Hepatocyte (in vitro differentiated cells): ENCODE measurements around the gene VPS52. TPM values are rescaled to one million over a fixed set of nuclear protein-coding genes. Genes with fewer than 3 reads are reported as not detected.
"Not testable (repeated sequence)": the region's sequence is repeated elsewhere in the genome, so short reads cannot be mapped to it uniquely, and the experiment has no call there.

Source experiments
- DNase-seq: peaks from one replicate; pipeline ENCODE4 v3.0.0-alpha.2; 2016; ENCODE audit warnings: low spot score
- H2AFZ ChIP-seq: fragments of 200-600 bp; sonication (generic); 2 replicates; pipeline ENCODE4 v1.6.0; 2016; ENCODE audit warnings: antibody characterized with exemption, mild to moderate bottlenecking
- H3K27ac ChIP-seq: fragments of 200-600 bp; sonication (generic); 2 replicates; pipeline ENCODE4 v1.5.1; 2016; ENCODE audit warnings: mild to moderate bottlenecking
- H3K27me3 ChIP-seq: fragments of 200-600 bp; sonication (generic); 2 replicates; pipeline ENCODE4 v1.6.1; 2016
- H3K36me3 ChIP-seq: fragments of 200-600 bp; sonication (generic); replicated peaks from 2 replicates; pipeline ENCODE4 v1.5.1; 2016; ENCODE audit warnings: low read depth; ENCODE audit not compliant: insufficient read depth
- H3K4me1 ChIP-seq: fragments of 200-600 bp; sonication (generic); 2 replicates; pipeline ENCODE4 v1.5.1; 2016; ENCODE audit warnings: mild to moderate bottlenecking, moderate library complexity; ENCODE audit not compliant: insufficient read depth
- H3K4me2 ChIP-seq: fragments of 200-600 bp; sonication (generic); 2 replicates; pipeline ENCODE4 v1.6.0; 2016
- H3K4me3 ChIP-seq: fragments of 200-600 bp; sonication (generic); 2 replicates; pipeline ENCODE4 v1.5.1; 2016; ENCODE audit warnings: mild to moderate bottlenecking
- H3K79me2 ChIP-seq: fragments of 200-600 bp; sonication (generic); 2 replicates; pipeline ENCODE4 v1.6.0; 2017; ENCODE audit warnings: mild to moderate bottlenecking
- H3K9me2 ChIP-seq: fragments of 200-600 bp; sonication (generic); replicated peaks from 2 replicates; pipeline ENCODE4 v1.6.0; 2017; ENCODE audit warnings: mild to moderate bottlenecking; ENCODE audit not compliant: insufficient read depth
- H3K9me3 ChIP-seq: fragments of 200-600 bp; sonication (generic); 2 replicates; pipeline ENCODE4 v1.5.1; 2016; ENCODE audit warnings: low read depth, mild to moderate bottlenecking
- H4K20me1 ChIP-seq: fragments of 200-600 bp; sonication (generic); 2 replicates; pipeline ENCODE4 v1.6.0; 2016; ENCODE audit warnings: mild to moderate bottlenecking; ENCODE audit not compliant: insufficient read depth, poor library complexity, severe bottlenecking
- EZH2 ChIP-seq: fragments of 200-600 bp; sonication (generic); IDR thresholded peaks from 2 replicates; pipeline ENCODE4 v1.6.1; 2016; ENCODE audit warnings: antibody characterized with exemption, mild to moderate bottlenecking, borderline replicate concordance
- EZH2phosphoT487 ChIP-seq: fragments of 200-600 bp; sonication (generic); IDR thresholded peaks from one replicate; pipeline ENCODE4 v1.6.1; 2018; ENCODE audit warnings: antibody characterized with exemption, mild to moderate bottlenecking, low read depth, moderate library complexity; ENCODE audit not compliant: unreplicated experiment, severe bottlenecking
- whole genome bisulfite sequencing: methylation state at CpG from one replicate; pipeline ENCODE4 v1.1.6; 2016; ENCODE audit warnings: low lambda C conversion rate; ENCODE audit errors: missing lambda C conversion rate; 5-methylcytosine and 5-hydroxymethylcytosine counted together
- polyA plus RNA-seq: library from polyadenylated mRNA; unstranded; fragments of >200 nt; fragmentation: Nextera tagmentation; extraction: Ambion mirVana; gene quantifications from 2 replicates; pipeline ENCODE4 v1.2.1, GENCODE V29; 2016
- total RNA-seq: library from RNA; depleted of rRNA; stranded (reverse); fragments of >200 nt; gene quantifications from 2 replicates; pipeline ENCODE4 v1.2.3, GENCODE V29; 2014
- TF ChIP-seq, protein P1 (sequence below): fragments of 200-600 bp; sonication (generic); IDR thresholded peaks from 2 replicates; pipeline ENCODE4 v1.5.1; 2016; ENCODE audit warnings: antibody characterized with exemption, mild to moderate bottlenecking; ENCODE audit not compliant: poor library complexity

Gene VPS52
- total and polyA plus RNA-seq, 2 experiments from 2014 or later: 42.5 to 43.2 TPM

- no peaks in the 10 kb centered on the region for H3K9me3 ChIP-seq
- no peaks in the 10 kb centered on the region for H3K36me3 ChIP-seq
- TF ChIP-seq EZH2 (no peak), EZH2phosphoT487 (no peak)
- TF ChIP-seq, protein P1, sequence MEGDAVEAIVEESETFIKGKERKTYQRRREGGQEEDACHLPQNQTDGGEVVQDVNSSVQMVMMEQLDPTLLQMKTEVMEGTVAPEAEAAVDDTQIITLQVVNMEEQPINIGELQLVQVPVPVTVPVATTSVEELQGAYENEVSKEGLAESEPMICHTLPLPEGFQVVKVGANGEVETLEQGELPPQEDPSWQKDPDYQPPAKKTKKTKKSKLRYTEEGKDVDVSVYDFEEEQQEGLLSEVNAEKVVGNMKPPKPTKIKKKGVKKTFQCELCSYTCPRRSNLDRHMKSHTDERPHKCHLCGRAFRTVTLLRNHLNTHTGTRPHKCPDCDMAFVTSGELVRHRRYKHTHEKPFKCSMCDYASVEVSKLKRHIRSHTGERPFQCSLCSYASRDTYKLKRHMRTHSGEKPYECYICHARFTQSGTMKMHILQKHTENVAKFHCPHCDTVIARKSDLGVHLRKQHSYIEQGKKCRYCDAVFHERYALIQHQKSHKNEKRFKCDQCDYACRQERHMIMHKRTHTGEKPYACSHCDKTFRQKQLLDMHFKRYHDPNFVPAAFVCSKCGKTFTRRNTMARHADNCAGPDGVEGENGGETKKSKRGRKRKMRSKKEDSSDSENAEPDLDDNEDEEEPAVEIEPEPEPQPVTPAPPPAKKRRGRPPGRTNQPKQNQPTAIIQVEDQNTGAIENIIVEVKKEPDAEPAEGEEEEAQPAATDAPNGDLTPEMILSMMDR: no peak
- H3K4me3 ChIP-seq: peak within 1 kb of the TSS; percentile 26
- peak; percentile 87 for DNase-seq
- no peaks in the 10 kb centered on the region for H3K27me3 ChIP-seq
- WGBS: 1% methylated on average over 42 of the region's 43 CpGs
- H3K4me2 ChIP-seq: peak within 1 kb of the TSS; percentile 88
- peak within 1 kb of the TSS; percentile 34 for H2AFZ ChIP-seq
- no peaks in the 10 kb centered on the region for H4K20me1 ChIP-seq
- peak within 1 kb of the TSS; percentile 54 for H3K27ac ChIP-seq
- peaks cover 13% of the 10 kb centered on the region for H3K4me1 ChIP-seq
- H3K9me2 ChIP-seq: no peaks in the 10 kb centered on the region
- H3K79me2 ChIP-seq: peaks cover 29% of the 10 kb centered on the region
Observed at GRCh38 chr6:33288921-33289783, 17.5 kb upstream of the VPS52 start, which contains the start of the genes PFDN6 and WDR46. TSS of gene PFDN6 (plus strand) at chr6:33289601. CDS start at chr6:33289857, 256 bp downstream. TSS of gene WDR46 (minus strand) at chr6:33289239. CDS start at chr6:33289170, 69 bp downstream.

- no peaks in the 10 kb centered on the region for H4K20me1 ChIP-seq
- H3K4me1 ChIP-seq: peaks cover 13% of the 10 kb centered on the region
- 26% methylated on average over 19 of the region's 21 CpGs for WGBS
- no peaks in the 10 kb centered on the region for H3K27me3 ChIP-seq
- no peak for DNase-seq
- no peak overlapping the region for H3K27ac ChIP-seq
- H3K4me2 ChIP-seq: peak overlapping the region; percentile 88
- H3K9me2 ChIP-seq: no peaks in the 10 kb centered on the region
- no peak for TF ChIP-seq EZH2
- TF ChIP-seq EZH2phosphoT487: no peak
- TF ChIP-seq, protein P1: no peak
- peaks cover 29% of the 10 kb centered on the region for H3K79me2 ChIP-seq
- H2AFZ ChIP-seq: peak overlapping the region; percentile 34
- no peaks in the 10 kb centered on the region for H3K9me3 ChIP-seq
- H3K36me3 ChIP-seq: no peaks in the 10 kb centered on the region
- peak overlapping the region; percentile 26 for H3K4me3 ChIP-seq
Observed at GRCh38 chr6:33288141-33288920, 16.7 kb upstream of the VPS52 start.

- no peak overlapping the region for H3K4me2 ChIP-seq
- H4K20me1 ChIP-seq: no peaks in the 10 kb centered on the region
- peaks cover 13% of the 10 kb centered on the region for H3K4me1 ChIP-seq
- no peak for DNase-seq
- no peak overlapping the region for H3K4me3 ChIP-seq
- no peak overlapping the region for H2AFZ ChIP-seq
- no peak for TF ChIP-seq EZH2phosphoT487
- TF ChIP-seq EZH2: no peak
- TF ChIP-seq, protein P1: no peak
- no peaks in the 10 kb centered on the region for H3K27me3 ChIP-seq
- H3K9me3 ChIP-seq: no peaks in the 10 kb centered on the region
- peaks cover 29% of the 10 kb centered on the region for H3K79me2 ChIP-seq
- 97% methylated on average over 22 of the region's 22 CpGs for WGBS
- no peaks in the 10 kb centered on the region for H3K36me3 ChIP-seq
- H3K9me2 ChIP-seq: no peaks in the 10 kb centered on the region
- H3K27ac ChIP-seq: no peak overlapping the region
Observed at GRCh38 chr6:33286946-33287914, 15.6 kb upstream of the VPS52 start.

DNA sequence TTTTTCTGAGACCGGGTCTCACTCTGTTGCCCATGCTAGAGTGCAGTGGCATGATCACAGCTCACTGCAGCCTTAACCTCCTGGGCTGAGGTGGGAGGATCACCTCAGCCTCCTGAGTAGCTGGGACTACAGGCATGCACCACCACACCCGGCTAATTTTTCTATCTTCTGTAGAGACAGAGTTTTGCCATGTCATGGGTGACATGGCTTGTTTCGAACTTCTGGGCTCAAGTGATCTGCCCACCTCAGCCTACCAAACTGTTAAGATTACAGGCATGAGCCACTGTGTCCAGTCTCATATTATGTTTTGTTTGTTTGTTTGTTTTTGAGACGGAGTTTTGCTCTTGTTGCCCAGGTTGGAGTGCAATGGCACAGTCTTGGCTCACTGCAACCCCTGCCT, 13.5 kb upstream of the VPS52 start:
- not testable (repeated sequence) for H4K20me1 ChIP-seq, H3K27ac ChIP-seq
- 97% methylated on average over 4 of the region's 4 CpGs for WGBS

More for the DNA sequence above, 13.5 kb upstream of the VPS52 start:
- H3K4me1 ChIP-seq, H3K27me3 ChIP-seq, H3K36me3 ChIP-seq, H3K9me3 ChIP-seq, H3K4me2 ChIP-seq, DNase-seq, H3K4me3 ChIP-seq, H2AFZ ChIP-seq, H3K9me2 ChIP-seq: not testable (repeated sequence)
- peaks cover 18% of the 10 kb centered on the region for H3K79me2 ChIP-seq
